CD14-positive monocyte (primary cell): ENCODE results near the gene SRPK2. TPM values are rescaled to one million over a fixed set of nuclear protein-coding genes. Genes with fewer than 3 reads are reported as not detected.

Source experiments
- DNase-seq, 3 donors: peaks; one replicate each; pipeline ENCODE4 v3.0.0-alpha.2; 2011 to 2022
- H2AFZ ChIP-seq: 2 replicates; pipeline ENCODE4 v1.6.0; 2012; ENCODE audit warnings: mild to moderate bottlenecking, low read depth, low read length, inconsistent platforms; ENCODE audit not compliant: insufficient read depth, poor library complexity, severe bottlenecking
- H3K27ac ChIP-seq, 2 donors: 1 replicate in 1 of 2; 2 replicates in 1 of 2; pipeline ENCODE4 v1.5.1; 2012 to 2013; ENCODE audit warnings: low read length in 2 of 2, control low read depth in 1 of 2, inconsistent platforms in 1 of 2, low read depth in 1 of 2, mild to moderate bottlenecking in 1 of 2
- H3K27me3 ChIP-seq, 2 donors: one replicate each; pipeline versions ENCODE4 v1.6.0 to v1.6.1; 2011 to 2013; ENCODE audit warnings: low read length in 2 of 2; ENCODE audit not compliant: control insufficient read depth in 2 of 2, insufficient read depth in 2 of 2
- H3K36me3 ChIP-seq, 2 donors: replicated peaks in 1 of 2; 1 replicate in 1 of 2; 2 replicates in 1 of 2; pipeline versions ENCODE4 v1.5.1 to v1.6.1; 2012 to 2013; ENCODE audit warnings: low read length in 2 of 2, control low read depth in 1 of 2, inconsistent platforms in 1 of 2, mild to moderate bottlenecking in 1 of 2; ENCODE audit not compliant: insufficient read depth in 2 of 2, control insufficient read depth in 1 of 2
- H3K4me1 ChIP-seq, 2 donors: 1 replicate in 1 of 2; 2 replicates in 1 of 2; pipeline versions ENCODE4 v1.5.1 to v1.6.1; 2012 to 2013; ENCODE audit warnings: low read length in 2 of 2, control low read depth in 1 of 2, inconsistent platforms in 1 of 2, mild to moderate bottlenecking in 1 of 2, moderate library complexity in 1 of 2; ENCODE audit not compliant: insufficient read depth in 2 of 2, control insufficient read depth in 1 of 2
- H3K4me2 ChIP-seq: replicated peaks from 2 replicates; pipeline ENCODE3; 2012; ENCODE audit warnings: low read length, moderate library complexity, mild to moderate bottlenecking; ENCODE audit not compliant: poor library complexity, severe bottlenecking; ENCODE audit errors: extremely low read depth
- H3K4me3 ChIP-seq, 3 experiments: fragments of 200-600 bp in 1 of 3; sonication (generic) in 1 of 3; replicated peaks in 1 of 3; 1 replicate in 2 of 3; 2 replicates in 1 of 3; pipeline ENCODE4 v1.5.1; 2011 to 2013; ENCODE audit warnings: low read length in 3 of 3, mild to moderate bottlenecking in 3 of 3, control low read depth in 2 of 3, low read depth in 2 of 3, inconsistent platforms in 1 of 3, moderate library complexity in 1 of 3
- H3K79me2 ChIP-seq: 2 replicates; pipeline ENCODE4 v1.6.0; 2012; ENCODE audit warnings: mild to moderate bottlenecking, control low read depth, inconsistent platforms, low read length, moderate library complexity; ENCODE audit not compliant: insufficient read depth
- H3K9ac ChIP-seq: 2 replicates; pipeline ENCODE4 v1.6.0; 2017; ENCODE audit warnings: low read length, mild to moderate bottlenecking; ENCODE audit not compliant: insufficient read depth, poor library complexity, severe bottlenecking
- H3K9me3 ChIP-seq, 2 donors: replicated peaks in 1 of 2; 1 replicate in 1 of 2; 2 replicates in 1 of 2; pipeline versions ENCODE4 v1.5.1 to v1.6.1; 2012 to 2013; ENCODE audit warnings: low read length in 2 of 2, control low read depth in 1 of 2; ENCODE audit not compliant: control insufficient read depth in 1 of 2, insufficient read depth in 1 of 2
- H4K20me1 ChIP-seq: 2 replicates; pipeline ENCODE4 v1.6.0; 2012; ENCODE audit warnings: mild to moderate bottlenecking, low read length, control low read depth, moderate library complexity; ENCODE audit not compliant: insufficient read depth
- H3K27ac Mint-ChIP-seq, 7 donors: one replicate each; pipeline ENCODE4 v1.8.0; 2020; ENCODE audit warnings: mild to moderate bottlenecking in 7 of 7, mixed read lengths in 7 of 7, moderate library complexity in 6 of 7, inconsistent platforms in 2 of 7
- H3K27me3 Mint-ChIP-seq, 3 donors: one replicate each; pipeline ENCODE4 v1.8.0; 2021 to 2022; ENCODE audit warnings: low read depth in 3 of 3, mild to moderate bottlenecking in 3 of 3, mixed read lengths in 3 of 3, moderate library complexity in 3 of 3, inconsistent platforms in 1 of 3
- H3K36me3 Mint-ChIP-seq, 2 donors: one replicate each; pipeline ENCODE4 v1.8.0; 2020; ENCODE audit warnings: mixed read lengths in 2 of 2, inconsistent platforms in 1 of 2, mild to moderate bottlenecking in 1 of 2
- H3K4me1 Mint-ChIP-seq: one replicate; pipeline ENCODE4 v1.8.0; 2020; ENCODE audit warnings: mild to moderate bottlenecking, mixed read lengths
- H3K4me3 Mint-ChIP-seq, 2 donors: one replicate each; pipeline ENCODE4 v1.8.0; 2020; ENCODE audit warnings: mild to moderate bottlenecking in 2 of 2, mixed read lengths in 2 of 2, moderate library complexity in 1 of 2
- H3K9me3 Mint-ChIP-seq, 7 donors: one replicate each; pipeline ENCODE4 v1.8.0; 2020 to 2022; ENCODE audit warnings: mixed read lengths in 7 of 7, mild to moderate bottlenecking in 6 of 7, moderate library complexity in 6 of 7, inconsistent platforms in 2 of 7
- WGBS: methylation state at CpG from one replicate; pipeline ENCODE4 v1.1.5; 2013; ENCODE audit warnings: missing lambda C conversion rate; ENCODE audit not compliant: insufficient coverage; 5-methylcytosine and 5-hydroxymethylcytosine counted together
- intact Hi-C, 2 donors: fragments of 100-400 bp; cut with micrococcal nuclease; formaldehyde crosslinking; loops; one replicate each; pipeline versions ENCODE4 v1.15.0 to v1.15.1; 2023
- polyA plus RNA-seq, 3 donors: library from polyadenylated mRNA; depleted of rRNA in 1 of 3; unstranded in 2 of 3; stranded (reverse) in 1 of 3; fragments of 300-500 nt in 2 of 3; fragments of >200 nt in 1 of 3; fragmentation: Illumina TruSeq in 2 of 3; gene quantifications; 1 replicate in 2 of 3; 2 replicates in 1 of 3; pipeline ENCODE4 v1.2.3, GENCODE V29; 2012 to 2021
- TF ChIP-seq, protein P1 (sequence below): fragments of 200-600 bp; IDR thresholded peaks from one replicate; pipeline ENCODE4 v1.8.0; 2022; ENCODE audit warnings: antibody characterized with exemption, mild to moderate bottlenecking

Gene SRPK2
- polyA plus RNA-seq, 3 donors, result 12.6 to 37.7 (median 30.0) TPM

DNA sequence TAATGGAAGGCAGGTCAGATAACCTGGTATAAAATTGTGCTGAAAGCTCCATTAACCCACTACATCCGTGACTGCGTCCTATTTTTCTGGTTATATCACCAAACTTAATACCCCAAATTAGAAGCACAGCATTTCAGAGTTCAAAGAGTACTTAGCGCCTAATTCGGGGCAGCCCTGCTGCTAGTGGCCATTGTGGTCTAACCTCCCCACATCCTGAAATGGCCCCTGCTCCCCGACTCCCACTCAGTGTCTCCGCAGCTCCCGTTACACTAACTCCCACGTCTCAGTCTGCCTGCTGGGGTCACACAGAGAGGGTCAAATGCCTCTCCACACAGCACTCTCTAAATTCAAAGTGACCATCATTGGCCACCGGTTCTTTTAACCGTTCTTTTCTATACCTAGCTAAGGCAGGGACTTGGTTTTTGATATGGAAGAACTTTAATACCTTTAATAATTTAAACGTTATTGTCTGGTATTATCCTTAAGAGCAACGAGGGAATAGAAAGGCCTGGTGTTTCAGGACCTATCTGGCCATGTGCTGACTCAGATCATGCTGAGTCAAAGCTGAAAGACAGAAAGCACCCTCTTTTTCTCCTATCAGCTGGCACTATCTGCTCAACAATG is 257.6 kb downstream of the SRPK2 start:
- TF ChIP-seq, protein P1, sequence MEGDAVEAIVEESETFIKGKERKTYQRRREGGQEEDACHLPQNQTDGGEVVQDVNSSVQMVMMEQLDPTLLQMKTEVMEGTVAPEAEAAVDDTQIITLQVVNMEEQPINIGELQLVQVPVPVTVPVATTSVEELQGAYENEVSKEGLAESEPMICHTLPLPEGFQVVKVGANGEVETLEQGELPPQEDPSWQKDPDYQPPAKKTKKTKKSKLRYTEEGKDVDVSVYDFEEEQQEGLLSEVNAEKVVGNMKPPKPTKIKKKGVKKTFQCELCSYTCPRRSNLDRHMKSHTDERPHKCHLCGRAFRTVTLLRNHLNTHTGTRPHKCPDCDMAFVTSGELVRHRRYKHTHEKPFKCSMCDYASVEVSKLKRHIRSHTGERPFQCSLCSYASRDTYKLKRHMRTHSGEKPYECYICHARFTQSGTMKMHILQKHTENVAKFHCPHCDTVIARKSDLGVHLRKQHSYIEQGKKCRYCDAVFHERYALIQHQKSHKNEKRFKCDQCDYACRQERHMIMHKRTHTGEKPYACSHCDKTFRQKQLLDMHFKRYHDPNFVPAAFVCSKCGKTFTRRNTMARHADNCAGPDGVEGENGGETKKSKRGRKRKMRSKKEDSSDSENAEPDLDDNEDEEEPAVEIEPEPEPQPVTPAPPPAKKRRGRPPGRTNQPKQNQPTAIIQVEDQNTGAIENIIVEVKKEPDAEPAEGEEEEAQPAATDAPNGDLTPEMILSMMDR, result no peak
- no peaks in the 10 kb centered on the region for H3K9me3 ChIP-seq
- no peak overlapping the region for H3K4me3 ChIP-seq
- H3K4me1 Mint-ChIP-seq, result no peaks in the 10 kb centered on the region
- H3K36me3 Mint-ChIP-seq, result peaks cover 47 to 73% of the 10 kb centered on the region in 2 donors
- no peak for DNase-seq
- peaks cover 25% of the 10 kb centered on the region for H4K20me1 ChIP-seq
- WGBS, result 99% methylated on average over 10 of the region's 12 CpGs
- intact Hi-C loops, result no loop called here
- no peak overlapping the region for H3K27ac Mint-ChIP-seq
- peaks cover 0 to 4% (median 0%) of the 10 kb centered on the region in 3 donors for H3K27me3 Mint-ChIP-seq
- no peaks in the 10 kb centered on the region for H3K79me2 ChIP-seq
- H3K4me2 ChIP-seq, result no peak overlapping the region
- H3K27me3 ChIP-seq, result no peaks in the 10 kb centered on the region
- H3K9me3 Mint-ChIP-seq, result no peaks in the 10 kb centered on the region
- no peak overlapping the region for H3K4me3 Mint-ChIP-seq
- H3K4me1 ChIP-seq, result no peaks in the 10 kb centered on the region
- H3K27ac ChIP-seq, result no peak overlapping the region
- H3K36me3 ChIP-seq, result peaks cover 45 to 94% of the 10 kb centered on the region in 2 donors
- no peak overlapping the region for H2AFZ ChIP-seq
- no peak overlapping the region for H3K9ac ChIP-seq

DNA sequence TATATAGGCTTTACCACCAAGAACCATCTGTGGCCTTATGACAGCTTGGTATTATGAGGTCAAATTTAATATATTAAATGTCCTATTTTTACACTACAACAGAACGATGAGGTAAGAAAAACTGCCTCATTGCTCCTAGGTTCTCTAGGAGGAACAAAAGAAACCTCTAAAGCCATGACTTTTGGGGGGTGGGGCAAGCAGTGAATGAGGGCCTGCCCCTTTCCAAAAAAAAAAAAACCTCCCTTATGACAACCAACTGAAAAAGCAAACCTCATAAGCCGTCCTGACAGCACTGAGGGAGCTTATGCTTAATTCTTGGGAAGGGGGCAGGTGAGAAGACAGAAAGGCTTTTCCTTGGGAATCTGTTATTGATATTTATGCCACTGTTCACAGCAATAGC is 258.1 kb downstream of the SRPK2 start:
- no peak overlapping the region for H3K4me2 ChIP-seq
- no CpG with 5 or more reads among the region's 2 CpGs for WGBS
- TF ChIP-seq, protein P1, result no peak

More for the DNA sequence above, 258.1 kb downstream of the SRPK2 start:
- no peaks in the 10 kb centered on the region for H3K4me1 ChIP-seq
- H3K27me3 ChIP-seq, result no peaks in the 10 kb centered on the region
- intact Hi-C loops, result no loop called here
- no peak overlapping the region for H3K4me3 Mint-ChIP-seq
- H3K4me3 ChIP-seq, result no peak overlapping the region
- no peak overlapping the region for H3K9ac ChIP-seq
- no peaks in the 10 kb centered on the region for H3K9me3 Mint-ChIP-seq
- peaks cover 0 to 4% (median 0%) of the 10 kb centered on the region in 3 donors for H3K27me3 Mint-ChIP-seq
- no peaks in the 10 kb centered on the region for H3K79me2 ChIP-seq
- peaks cover 25% of the 10 kb centered on the region for H4K20me1 ChIP-seq
- H3K9me3 ChIP-seq, result no peaks in the 10 kb centered on the region
- no peaks in the 10 kb centered on the region for H3K4me1 Mint-ChIP-seq
- H3K27ac Mint-ChIP-seq, result no peak overlapping the region
- H2AFZ ChIP-seq, result no peak overlapping the region
- H3K36me3 ChIP-seq, result peaks cover 48 to 96% of the 10 kb centered on the region in 2 donors
- H3K36me3 Mint-ChIP-seq, result peaks cover 52 to 78% of the 10 kb centered on the region in 2 donors
- DNase-seq, result no peak
- H3K27ac ChIP-seq, result no peak overlapping the region
